Activated T-cell treated with anti-CD3 and anti-CD28 coated beads for 1 hour (primary cell): ENCODE results near the gene KCNH8.
"Not testable (repeated sequence)": the region's sequence is repeated elsewhere in the genome, so short reads cannot be mapped to it uniquely, and the experiment has no call there.

ENCODE experiments used
- DNase-seq: peaks from one replicate; pipeline ENCODE4 v3.0.0-alpha.2; 2020; ENCODE audit warnings: low read depth

The KCNH8 gene

DNA sequence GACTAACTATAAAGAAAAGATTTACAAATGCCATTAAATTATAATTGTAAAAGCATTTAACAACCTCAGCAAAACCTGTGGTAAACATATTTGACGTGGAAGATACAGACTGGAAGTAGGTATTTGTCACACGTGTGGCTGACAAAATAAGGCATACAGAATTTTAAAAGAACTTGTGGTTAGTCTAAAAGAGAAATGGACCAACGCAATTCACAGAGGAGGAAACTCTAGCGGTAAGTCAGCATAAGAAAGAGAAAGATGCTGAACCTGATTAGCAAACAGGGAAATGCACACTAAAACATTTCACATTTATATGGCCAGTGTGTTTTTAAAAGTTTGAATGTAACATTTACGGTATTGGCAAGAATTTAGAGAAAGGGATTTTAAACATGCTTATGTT is 35.3 kb downstream of the KCNH8 start:
- DNase-seq: no peak

DNA sequence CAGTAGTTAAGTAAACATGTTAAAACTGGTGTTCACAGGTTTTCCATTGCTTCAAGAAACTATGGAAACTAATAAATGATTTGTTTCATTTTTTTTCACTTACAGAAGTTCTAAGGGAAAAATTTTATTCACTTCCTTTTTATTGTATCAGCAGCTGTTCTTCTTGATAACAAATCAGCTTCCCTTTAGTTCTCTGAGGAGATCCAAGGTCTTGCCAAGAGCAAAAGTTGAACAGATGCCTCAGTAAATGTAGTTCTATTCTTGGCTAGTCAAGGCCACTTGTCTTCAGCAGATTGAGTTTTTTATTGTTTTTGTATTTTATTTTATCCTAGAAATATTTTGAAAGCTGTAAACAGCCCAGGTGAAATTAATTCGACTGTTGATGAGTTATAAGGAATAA is 41.8 kb downstream of the KCNH8 start:
- DNase-seq: no peak

DNA sequence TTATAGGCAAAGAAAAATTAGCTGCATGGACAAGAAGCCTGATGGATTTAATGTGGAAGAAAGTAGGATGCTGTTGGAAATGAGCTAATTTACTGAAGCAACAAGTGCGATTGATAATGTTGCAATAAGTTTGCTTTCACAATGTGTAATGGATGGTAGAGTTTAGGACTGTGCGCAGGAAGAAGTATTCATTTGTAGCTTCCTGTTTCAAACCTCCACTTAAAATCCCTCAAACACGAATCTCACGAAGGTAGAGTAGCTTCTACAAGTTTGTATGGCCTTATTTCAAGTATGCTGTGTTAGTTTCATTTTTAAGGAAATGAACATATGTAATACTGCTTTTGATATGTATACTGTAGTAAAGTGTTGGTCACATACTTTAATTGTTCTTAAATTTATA is 42.3 kb downstream of the KCNH8 start:
- no peak for DNase-seq

DNA sequence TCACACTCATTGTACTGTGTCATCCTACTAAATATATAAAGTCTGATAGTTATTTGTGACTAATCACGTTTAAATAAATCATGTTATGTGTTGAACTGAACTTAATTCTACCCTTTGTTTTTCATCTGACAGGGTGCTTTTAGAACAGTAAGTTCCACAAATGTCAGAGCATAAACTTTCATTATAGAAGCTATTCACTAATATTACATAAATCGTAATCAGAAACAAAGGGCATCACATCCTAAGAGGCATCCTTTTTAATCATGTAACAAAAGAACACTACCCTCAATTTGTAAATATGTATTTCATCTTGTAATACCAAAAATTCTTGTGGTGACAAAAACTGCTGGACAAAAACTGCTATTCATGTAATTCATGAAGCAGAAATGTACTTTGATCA is 50.8 kb downstream of the KCNH8 start:
- no peak for DNase-seq

GRCh38 chr3:19202303-19202702 is 54.0 kb downstream of the KCNH8 start:
- DNase-seq: no peak

DNA sequence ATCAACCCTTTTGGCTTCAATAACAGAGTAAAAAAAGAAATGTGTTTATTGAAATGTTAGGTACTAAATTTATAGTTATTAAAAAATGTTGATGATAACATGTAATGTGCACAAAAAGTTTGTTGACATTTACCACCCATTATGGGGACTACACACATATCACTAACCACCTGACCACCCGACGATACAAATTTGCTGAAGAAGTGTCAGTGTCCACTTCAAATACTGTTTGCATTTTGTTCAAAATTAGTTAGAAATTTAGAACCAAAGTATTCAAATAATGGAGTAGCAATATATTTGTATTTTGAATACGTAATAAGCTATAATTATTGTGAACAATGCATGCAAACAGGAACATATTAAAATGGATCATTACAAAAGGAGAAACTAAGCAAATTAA is 54.4 kb downstream of the KCNH8 start:
- no peak for DNase-seq

GRCh38 chr3:19206540-19206939 is 58.2 kb downstream of the KCNH8 start:
- no peak for DNase-seq

DNA sequence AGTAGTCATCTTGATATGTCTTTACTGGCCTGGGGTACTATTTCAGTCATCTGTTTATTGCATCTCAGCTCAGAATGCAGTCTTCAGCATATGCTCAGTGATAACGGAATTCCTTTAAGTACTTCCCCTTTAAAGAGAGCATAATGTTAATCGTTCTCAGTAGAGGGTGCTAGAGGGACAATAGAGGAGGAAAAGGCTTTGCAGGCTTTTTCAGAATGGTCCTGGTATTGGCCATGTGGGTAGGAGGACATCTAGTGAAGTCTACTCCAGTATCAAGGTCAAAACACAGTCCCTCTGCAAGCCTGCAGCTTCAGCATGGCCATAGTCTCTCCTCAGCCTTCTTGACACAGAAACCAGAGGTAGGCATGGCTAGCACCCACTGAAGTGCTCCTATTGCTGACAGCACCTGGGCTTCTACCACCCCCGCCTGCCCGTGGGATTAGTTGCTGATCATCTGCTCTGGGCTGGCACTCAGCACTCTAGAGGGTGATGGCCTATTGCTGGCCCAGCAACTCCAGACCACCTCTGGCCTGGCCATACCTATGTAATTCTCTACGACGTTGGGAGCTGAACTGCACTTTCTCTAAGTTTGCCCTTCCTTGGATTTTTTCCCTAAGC is 65.4 kb downstream of the KCNH8 start:
- no peak for DNase-seq

- DNase-seq: no peak
Observed at GRCh38 chr3:19215427-19215826, 67.1 kb downstream of the KCNH8 start.

GRCh38 chr3:19216669-19217337 is 68.5 kb downstream of the KCNH8 start:
- DNase-seq: no peak

- no peak for DNase-seq
Observed at GRCh38 chr3:19220311-19220710, 72.0 kb downstream of the KCNH8 start.

DNA sequence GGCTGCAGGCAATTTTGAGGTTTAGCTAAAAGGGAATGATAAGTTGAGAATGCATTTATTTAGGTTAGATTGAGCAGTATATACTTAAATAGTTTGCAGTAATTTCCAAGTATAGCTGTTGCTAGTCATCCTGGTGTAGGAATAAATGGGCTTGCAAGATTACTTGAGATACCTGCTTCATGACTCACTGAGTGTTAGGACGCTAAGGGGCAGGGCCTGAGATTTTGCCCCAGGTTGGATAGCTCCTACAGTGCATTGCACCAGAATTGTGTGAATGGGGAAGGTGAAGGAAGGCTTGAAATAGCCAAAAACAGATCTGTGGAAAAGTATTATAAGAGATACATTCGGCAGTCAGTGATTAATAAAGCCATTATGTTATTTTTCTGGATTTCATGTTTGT is 72.8 kb downstream of the KCNH8 start:
- no peak for DNase-seq

- no peak for DNase-seq
Observed at GRCh38 chr3:19226479-19226878, 78.2 kb downstream of the KCNH8 start.

DNA sequence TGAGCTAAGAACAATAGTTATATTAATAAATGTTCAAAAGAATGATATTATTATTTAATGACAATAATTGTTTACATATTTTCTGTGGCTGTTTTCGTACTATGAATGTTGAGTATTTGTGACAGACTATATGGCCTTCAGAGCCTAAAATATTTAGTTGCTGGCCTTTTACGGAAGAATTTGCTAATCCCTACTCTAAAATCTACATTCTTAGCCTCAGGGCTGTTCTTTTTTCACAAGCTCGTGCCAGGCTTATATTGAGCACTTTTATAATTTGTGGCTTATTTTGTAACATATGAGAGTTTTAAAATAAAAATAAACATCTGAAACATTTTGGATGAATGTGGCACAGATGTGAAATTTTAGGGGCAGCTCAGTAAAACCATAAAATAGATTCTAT is 79.9 kb downstream of the KCNH8 start:
- DNase-seq: no peak

DNA sequence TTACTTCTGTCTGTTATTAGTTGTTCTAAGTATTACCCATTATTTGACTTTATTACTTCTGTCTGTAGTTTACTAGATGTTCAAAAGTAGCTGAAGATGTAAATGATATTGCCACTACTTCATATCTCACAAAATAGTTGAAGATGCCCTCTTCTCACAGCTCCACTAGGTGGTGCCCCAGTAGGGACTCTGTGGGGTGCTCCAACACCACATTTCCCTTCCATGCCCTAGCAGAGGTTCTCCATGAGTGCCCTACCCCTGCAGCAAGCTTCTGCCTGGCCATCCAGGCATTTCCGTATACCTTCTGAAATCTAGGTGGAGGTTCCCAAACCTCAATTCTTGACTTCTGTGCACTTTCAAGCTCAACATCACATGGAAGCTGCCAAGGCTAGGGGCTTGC is 80.8 kb downstream of the KCNH8 start:
- no peak for DNase-seq

DNA sequence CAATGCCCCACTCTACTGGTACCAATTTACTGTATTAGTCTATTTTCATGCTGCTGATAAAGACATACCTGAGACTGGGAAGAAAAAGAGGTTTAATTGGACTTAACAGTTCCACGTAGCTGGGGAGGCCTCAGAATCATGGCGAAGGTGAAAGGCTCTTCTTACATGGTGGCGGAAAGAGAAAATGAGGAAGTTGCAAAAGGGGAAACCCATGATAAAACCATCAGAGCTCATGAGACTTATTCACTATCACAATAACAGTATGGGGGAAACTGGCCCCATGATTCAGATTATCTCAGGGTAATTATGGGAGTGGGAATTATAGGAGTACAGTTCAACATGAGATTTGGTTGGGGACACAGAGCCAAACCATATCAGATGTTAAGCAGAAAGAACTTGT is 81.6 kb downstream of the KCNH8 start:
- DNase-seq: not testable (repeated sequence)

- no peak for DNase-seq
Observed at GRCh38 chr3:19231792-19232461, 83.6 kb downstream of the KCNH8 start.

- no peak for DNase-seq
Observed at GRCh38 chr3:19232566-19232965, 84.3 kb downstream of the KCNH8 start.

DNA sequence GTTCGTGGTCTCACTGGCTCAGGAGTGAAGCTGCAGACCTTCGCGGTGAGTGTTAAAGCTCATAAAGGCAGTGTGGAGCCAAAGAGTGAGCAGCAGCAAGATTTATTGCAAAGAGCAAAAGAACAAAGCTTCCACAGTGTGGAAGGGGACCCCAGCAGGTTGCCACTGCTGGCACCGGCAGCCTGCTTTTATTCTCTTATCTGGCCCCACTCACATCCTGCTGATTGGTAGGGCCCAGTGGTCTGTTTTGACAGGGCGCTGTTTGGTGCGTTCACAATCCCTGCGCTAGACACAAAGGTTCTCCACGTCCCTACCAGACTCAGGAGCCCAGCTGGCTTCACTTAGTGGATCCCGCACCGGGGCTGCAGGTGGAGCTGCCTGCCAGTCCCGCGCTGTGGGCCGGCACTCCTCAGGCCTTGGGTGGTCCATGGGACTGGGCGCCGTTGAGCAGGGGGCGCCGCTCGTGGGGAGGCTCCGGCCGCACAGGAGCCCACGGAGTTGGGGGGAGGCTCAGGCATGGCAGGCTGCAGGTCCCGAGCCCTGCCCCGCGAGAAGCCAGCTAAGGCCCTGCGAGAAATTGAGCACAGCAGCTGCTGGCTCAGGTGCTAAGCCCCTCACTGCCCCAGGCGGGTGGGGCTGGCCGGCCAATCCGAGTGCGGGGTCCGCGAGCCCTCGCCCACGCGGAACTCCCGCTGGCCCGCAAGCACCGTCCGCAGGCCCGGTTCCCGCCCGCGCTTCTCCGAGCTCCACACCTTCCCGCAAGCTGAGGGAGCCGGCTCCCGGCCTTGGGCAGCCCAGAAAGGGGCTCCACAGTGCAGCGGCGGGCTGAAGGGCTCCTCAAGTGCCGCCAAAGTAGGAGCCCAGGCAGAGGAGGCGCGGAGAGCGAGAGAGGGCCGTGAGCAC is 85.8 kb downstream of the KCNH8 start:
- DNase-seq: not testable (repeated sequence)

DNA sequence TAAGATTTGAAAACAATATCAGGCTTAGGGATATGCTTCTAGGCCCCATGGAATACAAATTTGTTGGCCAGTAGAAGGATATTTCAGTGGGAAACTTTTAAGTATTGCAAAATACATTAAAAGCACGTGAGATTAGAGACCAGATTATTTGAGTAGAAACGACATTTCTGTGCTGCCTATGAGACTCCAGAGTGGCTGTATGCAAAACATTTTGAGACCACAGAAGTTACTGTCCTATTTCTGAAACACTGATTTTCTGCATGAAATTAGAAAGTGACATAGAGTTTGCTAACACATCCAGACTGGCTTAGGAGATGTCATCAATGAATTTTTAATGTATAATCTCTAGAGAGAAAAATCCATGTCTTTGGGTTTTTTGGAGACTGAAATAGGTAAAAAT is 99.8 kb downstream of the KCNH8 start:
- DNase-seq: no peak

GRCh38 chr3:19248767-19249166 is 100.5 kb downstream of the KCNH8 start:
- no peak for DNase-seq

GRCh38 chr3:19250959-19251610 is 102.8 kb downstream of the KCNH8 start:
- DNase-seq: no peak
